Erythroblast (primary cell): ENCODE results near the gene TAS2R1.

ENCODE experiments used
- DNase-seq, 2 experiments: peaks; one replicate each; lab custom pipeline; 2025; lab: John Stamatoyannopoulos, UW
- GATA1 ChIP-seq: IDR thresholded peaks from 2 replicates; pipeline ENCODE4 v1.6.1; 2011; ENCODE audit warnings: low read depth, mild to moderate bottlenecking, control low read depth, low read length, moderate library complexity
- POLR2A ChIP-seq: IDR thresholded peaks from 2 replicates; pipeline ENCODE4 v1.6.1; 2011; ENCODE audit warnings: mild to moderate bottlenecking, low read length

The TAS2R1 gene

DNA sequence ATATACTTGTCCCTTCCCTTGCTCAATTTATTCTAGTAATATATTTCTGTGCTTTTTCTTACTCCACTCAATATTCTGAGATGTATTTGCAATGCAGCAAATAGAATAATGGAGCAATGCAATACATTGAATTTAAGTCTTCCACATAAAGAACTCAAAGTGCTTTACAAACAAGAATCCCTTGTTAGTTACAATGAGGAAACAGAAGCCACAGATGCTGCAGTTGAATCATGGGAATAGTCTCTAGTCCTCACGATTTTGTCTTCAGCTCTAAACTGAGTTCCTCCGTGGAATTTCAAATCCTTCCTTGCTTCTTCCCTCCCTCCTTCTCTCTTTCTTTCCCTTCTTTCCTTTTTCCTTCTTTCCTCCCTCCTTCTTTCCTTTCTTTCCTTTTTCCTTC lies 12.5 kb upstream of the TAS2R1 start:
- TF ChIP-seq GATA1 (no peak), POLR2A (no peak)

DNA sequence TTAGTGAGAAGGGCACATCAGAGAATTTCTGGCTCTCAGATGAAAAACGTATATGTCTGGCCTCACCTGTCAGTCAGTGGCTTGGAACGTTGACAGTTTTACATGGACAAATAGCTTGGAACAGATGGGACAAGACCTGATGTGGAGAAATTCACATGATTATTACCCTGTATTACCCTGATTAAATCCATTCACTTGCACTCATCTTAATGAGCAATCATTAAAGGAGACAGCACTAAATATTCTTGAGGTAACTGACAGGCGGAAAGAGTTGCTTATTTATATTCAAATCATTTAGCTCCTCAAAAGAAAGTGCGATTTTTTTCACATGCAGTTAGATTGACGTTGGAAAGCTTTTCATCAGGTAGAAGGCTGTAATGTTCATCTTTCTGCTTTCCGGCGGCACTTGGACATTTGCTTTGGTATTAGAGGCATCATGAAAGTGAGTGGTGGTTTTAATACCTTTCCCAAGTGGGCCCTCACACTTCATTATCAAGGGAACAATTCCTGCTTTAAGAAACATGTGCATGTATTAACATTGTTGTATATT lies 11.7 kb upstream of the TAS2R1 start:
- DNase-seq = no peak
- TF ChIP-seq GATA1 = no peak
- TF ChIP-seq POLR2A = no peak

More for the DNA sequence above, 12.5 kb upstream of the TAS2R1 start:
- no peak for DNase-seq

DNA sequence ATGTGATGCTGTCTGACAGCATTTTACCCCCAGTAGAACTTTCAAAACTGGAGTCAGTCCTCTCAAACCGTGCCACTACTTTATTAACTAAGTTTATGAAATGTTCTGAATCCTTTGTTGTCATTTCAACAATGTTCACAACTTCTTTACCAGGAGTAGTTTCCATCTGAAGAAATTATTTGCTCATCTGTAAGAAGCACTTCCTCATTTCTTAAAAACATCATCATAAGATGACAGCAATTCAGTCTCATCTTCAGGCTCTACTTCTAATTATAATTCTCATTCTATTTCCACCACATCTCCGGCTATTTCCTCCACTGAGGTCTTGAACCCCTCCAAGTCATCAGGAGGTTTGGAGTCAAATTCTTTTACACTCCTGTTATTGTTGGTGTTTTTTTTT lies 2.3 kb upstream of the TAS2R1 start:
- DNase-seq = no peak
- no peak for TF ChIP-seq POLR2A
- TF ChIP-seq GATA1 = no peak

DNA sequence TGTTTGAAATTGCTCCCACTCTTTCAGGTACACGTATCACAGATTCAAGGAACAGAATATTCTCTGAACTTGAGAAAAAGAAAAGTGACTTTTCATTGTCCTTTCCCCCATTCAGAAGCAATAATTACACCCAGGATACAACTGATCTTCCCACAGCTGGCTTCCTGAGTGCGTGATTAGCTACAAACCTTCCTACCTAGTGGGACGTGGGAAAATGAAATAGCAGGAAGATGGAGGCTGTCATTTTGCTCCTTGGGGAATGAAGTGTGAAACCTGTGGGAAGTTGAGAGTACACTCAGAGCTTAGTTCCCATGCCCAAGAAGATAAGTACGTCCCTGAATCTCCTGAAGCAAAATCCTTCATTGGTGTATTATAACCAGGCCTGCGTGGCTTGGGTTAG lies 2.6 kb downstream of the TAS2R1 start:
- TF ChIP-seq POLR2A (no peak), GATA1 (no peak)
- no peak for DNase-seq

DNA sequence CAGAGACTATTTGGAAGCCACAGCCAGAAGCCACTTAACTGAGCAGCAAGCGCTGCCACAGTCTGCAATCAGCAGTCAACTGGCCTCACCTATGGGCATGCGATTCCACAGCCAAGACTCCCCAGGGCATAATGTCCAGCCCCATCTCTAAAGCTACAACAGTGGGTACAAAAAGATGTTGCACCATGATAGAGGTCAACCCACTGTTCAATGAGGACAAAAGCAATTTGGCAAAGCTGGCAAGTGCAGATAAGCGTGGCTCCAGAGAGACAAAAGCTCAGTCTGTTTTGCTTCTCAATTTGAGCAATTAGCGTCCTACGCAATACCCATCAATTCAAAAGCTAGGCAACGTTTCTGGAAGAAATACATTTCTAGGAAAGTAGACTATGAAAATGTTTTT lies 3.2 kb downstream of the TAS2R1 start:
- TF ChIP-seq POLR2A (no peak), GATA1 (no peak)
- DNase-seq = no peak

DNA sequence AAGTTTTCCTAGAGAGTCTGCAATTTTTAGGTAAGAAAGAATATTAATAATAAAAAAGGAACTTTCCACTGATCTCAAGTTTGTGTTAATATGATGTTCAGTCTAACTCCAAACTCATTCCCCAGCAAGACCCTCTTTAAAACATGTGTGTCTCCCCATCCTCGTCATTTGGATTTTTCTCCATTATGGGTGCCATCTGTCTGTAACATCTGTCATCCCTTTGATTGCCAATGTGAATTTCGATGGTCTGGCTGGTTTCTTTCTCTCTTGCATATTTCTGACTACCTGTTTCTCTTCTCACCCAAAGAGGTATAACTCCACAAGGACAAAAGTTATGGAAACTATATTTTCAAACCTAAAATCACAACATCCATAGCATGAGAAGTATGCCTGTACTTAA lies 4.4 kb downstream of the TAS2R1 start:
- TF ChIP-seq GATA1 (no peak), POLR2A (no peak)
- DNase-seq = no peak

DNA sequence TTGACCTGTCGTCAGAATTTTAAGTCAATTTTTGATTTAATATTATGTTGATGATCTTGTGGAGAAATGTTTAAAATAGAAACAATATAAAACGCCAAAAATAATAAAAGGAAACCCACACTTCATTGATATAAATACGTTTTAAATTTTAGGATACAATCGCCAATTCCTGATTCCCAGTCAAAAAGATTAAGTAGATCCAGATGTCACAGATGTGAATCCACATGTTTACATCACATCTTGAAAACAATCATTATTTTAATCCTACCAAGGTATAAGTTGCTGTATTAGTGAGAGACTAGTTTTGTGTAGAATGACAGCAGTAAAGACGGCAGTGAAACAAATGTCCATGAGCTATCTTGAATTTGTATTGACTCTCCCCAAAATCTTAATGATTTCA lies 4.9 kb downstream of the TAS2R1 start:
- DNase-seq = no peak
- TF ChIP-seq GATA1 (no peak), POLR2A (no peak)

DNA sequence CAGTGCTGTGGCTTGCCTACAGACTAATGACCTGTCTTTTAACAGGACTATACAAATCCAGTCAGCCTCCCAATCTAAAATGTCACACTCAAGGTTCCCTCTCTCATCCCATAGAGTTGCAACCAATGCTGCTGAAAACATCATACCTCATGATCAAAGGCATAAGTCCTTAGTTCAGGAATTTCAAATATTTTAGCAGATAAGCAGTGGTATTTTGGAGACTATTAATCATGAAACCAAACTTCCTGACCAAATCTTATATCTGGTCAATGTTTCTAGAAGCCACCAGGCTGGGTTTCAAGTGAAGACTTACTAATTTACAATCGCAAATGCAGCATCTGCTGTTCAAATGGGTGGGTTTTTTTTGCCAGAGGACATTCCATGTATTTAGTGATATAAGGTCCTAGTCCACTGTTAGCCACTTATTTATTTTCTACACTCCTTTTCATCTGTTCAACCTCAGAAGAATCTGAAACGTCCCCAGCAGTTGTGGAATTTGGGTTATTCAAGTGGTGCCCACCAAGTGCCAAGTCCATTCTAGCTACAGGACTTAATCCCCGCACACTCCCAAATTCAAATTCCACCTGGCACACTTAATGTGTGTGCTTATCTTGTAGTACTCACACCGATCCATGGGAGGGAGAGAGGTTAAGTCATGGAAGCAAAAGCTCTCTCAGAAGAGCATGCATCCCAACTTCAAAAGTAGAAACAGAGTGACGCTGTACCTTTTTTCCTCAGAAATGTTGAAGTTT lies 5.8 kb downstream of the TAS2R1 start:
- TF ChIP-seq GATA1 (no peak), POLR2A (no peak)
- DNase-seq = no peak

DNA sequence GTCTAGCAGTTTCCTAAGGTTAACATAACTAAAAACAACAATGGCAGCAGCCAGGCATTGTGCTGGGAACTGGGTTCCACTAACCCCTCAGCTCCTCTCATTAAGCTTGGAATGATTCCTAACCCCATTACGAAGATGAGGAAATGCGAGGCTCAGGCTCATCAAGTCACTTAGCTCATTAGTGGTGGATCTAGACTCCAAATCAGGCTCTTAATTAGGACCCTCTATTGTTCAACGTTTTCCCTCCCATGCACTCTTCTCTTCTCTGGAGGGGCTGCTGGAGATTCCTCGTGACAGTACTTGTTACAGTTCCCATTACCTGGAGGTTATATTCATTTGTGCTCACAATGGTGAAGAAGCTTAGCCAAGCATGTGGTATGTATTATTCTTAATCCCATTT lies 6.5 kb downstream of the TAS2R1 start:
- no peak for TF ChIP-seq POLR2A
- no peak for TF ChIP-seq GATA1
- DNase-seq = no peak

DNA sequence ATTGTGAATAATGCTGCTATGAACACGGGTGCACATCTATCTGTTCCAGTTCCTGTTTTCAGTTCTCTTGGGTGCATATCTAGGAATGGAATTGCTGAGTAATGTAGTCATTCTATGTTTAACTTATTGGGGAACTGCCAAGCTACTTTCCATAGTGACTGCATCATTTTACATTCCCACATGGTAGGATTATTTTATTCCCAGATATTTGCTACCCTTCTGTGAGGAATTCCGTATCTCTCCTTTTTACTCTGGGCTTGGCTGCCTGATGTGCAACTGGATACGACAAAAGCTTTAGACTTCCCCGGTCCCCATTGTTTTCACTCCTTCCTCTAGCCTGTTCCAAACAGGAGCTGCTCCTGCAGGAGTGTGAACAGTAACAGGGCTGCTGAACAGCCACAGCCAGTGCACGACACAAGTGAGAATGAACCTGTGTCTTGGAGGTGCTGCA lies 7.2 kb downstream of the TAS2R1 start:
- DNase-seq = no peak
- no peak for TF ChIP-seq GATA1

DNA sequence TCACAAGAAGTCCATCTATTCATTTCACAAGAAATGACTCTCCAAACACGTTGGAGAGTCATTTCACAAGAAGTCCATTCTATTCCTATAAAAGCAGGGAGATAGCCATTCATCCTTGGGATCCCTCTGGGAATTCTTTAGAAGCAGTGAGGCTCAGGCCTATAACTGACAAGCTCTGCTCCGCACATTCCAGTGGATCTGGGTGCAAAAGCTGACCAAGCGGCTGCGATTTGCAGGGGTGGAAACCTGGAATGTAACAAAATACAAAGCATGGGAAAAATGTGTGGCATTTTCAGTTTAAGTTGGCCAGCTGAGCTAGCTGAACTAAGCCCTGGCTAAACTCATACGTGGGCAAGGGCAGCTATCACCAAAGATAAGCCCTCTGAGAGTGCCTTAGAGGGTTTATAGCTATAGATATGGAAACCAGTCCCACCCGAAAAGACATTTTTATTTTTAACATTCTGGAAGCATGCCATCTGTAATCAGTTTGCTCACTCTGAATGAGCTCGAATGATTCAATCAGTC lies 8.7 kb downstream of the TAS2R1 start:
- DNase-seq = no peak
- TF ChIP-seq GATA1 (no peak), POLR2A (no peak)

DNA sequence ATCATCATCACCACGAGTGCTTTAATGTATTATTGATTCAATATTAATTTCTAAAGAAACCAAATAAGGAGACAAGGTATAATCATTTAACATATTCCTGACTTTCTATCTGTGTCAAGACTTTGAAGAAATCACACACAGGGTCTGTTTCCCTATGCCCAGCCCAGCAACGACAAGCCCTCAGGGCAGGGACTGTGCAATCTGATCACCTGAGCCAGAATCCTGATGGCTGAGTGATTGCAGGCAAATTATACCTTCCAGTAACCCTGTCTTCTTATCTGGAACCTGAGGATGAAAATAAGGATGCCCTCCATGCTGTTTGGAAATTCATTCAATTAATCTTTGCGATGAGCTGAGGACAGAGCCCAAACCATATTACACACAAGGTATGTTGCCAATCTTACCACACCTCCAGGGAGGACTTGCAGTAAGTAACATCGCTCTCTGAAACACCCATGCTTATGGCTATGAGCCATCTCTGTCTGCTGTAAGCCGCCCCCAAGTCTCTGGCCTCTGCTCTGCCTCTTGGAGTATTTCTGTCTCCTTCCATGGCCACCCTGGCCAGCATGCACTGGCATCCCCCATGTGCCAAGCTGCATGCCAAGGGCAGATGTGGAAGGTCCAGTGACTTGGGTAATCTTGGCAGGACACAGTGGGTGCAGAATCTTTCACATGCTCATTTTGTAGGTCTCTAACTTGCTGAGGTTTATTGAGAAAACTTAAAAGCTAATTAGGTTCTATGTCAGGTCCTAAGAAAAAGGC lies 10.6 kb downstream of the TAS2R1 start:
- TF ChIP-seq GATA1 = no peak
- no peak for TF ChIP-seq POLR2A
- DNase-seq = no peak

DNA sequence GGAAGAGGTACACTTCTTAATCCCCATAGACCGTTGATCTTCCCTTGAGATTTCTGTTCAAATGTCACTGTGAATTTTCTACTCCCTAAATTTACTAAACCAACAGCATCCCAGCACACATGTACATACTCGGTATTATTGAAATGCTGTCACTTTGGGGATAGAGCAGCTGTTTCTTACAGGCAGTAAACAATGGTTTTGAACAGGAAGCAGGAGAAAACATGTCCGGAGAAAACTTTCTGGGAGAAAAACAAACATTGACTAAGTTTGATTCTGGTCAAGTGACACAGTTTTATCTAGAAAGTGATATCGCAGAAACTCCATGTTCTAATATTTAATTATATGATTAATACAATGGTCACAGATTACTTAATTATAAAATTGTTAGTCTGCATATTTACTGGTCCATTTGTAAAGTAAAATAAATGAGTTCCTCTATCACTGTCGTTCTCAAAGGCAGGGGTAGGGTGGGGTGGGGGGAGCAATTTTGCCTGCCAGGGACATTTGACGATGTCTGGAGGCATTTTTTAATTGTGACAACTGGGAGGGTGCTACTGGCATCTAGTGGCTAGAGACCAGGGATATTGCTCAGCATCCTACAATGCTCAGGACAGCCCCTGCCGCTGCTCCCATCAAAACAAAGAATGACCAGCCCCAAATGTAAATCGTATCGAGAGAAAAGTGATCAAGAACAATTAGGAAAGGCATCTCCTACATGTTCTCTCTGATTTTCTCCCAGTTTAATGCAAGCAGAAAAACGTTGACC lies 12.2 kb downstream of the TAS2R1 start:
- DNase-seq = no peak
- TF ChIP-seq GATA1 (no peak), POLR2A (no peak)

DNA sequence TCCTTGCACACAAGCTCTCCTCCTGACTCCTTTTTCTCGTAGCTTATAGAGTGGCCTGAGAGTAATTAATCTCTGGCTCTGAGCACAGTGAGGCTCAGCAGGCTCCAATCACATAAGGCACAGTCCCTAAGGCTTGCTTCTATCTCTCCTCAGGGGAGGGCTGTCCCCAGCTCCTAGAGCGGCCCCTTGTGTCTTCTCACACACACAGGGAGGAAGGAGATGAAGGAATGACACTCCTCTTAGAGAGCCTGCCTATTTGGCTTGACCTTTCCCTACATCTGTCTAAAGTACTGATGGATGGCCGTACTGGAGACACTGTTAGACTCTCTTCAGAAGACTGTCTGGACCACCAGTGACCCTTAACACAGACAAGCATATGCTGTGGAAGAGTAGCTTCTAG lies 12.9 kb downstream of the TAS2R1 start:
- no peak for DNase-seq
- TF ChIP-seq GATA1 = no peak
- TF ChIP-seq POLR2A = no peak
